ENCODE results near the gene IPPK. TPM values are rescaled to one million over a fixed set of nuclear protein-coding genes. Genes with fewer than 3 reads are reported as not detected.

The IPPK gene
- total and polyA plus RNA-seq, 2 donors (not counting 1 experiment from before 2014, with no cell fraction given): 6.8 to 8.7 TPM

DNA sequence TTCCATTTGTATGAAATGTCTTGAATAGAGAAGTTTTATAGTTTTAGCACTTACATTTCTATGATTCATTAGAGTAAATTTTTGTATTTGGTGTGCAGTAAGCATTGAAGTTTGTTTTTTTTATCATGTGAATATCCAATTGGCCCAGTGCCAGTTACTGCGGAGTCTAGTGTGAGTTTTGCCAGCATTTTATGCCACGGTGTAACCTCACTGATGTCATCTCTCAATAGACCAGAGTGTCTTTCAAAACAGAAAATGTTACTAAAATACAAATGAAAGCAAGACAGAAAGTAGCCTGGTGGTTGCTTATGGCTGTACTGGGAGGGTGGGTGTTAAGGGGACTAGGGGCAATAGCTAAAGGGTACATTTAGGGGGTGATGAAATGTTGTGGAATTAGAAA, 62.8 kb downstream of the IPPK start:
- TF ChIP-seq EZH2 (IDR thresholded peaks at IDR 0.05; ENCODE audit: borderline replicate concordance, insufficient read depth, low read depth, low read length, poor library complexity, severe bottlenecking): no peak
- TF ChIP-seq, protein P1, sequence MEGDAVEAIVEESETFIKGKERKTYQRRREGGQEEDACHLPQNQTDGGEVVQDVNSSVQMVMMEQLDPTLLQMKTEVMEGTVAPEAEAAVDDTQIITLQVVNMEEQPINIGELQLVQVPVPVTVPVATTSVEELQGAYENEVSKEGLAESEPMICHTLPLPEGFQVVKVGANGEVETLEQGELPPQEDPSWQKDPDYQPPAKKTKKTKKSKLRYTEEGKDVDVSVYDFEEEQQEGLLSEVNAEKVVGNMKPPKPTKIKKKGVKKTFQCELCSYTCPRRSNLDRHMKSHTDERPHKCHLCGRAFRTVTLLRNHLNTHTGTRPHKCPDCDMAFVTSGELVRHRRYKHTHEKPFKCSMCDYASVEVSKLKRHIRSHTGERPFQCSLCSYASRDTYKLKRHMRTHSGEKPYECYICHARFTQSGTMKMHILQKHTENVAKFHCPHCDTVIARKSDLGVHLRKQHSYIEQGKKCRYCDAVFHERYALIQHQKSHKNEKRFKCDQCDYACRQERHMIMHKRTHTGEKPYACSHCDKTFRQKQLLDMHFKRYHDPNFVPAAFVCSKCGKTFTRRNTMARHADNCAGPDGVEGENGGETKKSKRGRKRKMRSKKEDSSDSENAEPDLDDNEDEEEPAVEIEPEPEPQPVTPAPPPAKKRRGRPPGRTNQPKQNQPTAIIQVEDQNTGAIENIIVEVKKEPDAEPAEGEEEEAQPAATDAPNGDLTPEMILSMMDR (IDR thresholded peaks at IDR 0.05): no peak
- no peak for ATAC-seq (ENCODE audit: low read depth)
- Mint-ChIP-seq H3K27me3 (no peaks in the 10 kb centered on the region), H3K9me3 (ENCODE audit: insufficient read depth) (peaks cover 6% of the 10 kb centered on the region), H3K4me1 (no peaks in the 10 kb centered on the region), H3K27ac (no peak overlapping the region), H3K4me3 (no peak overlapping the region)
- H3K79me2 ChIP-seq (ENCODE audit: control insufficient read depth, insufficient read depth, low read length): no peaks in the 10 kb centered on the region
- H3K27ac ChIP-seq (ENCODE audit: low read length in 2 of 2): no peak overlapping the region
- H3K4me2 ChIP-seq (replicated peaks; ENCODE audit: low read depth, low read length, poor library complexity, severe bottlenecking): no peak overlapping the region
- intact Hi-C loops (cut with micrococcal nuclease): no loop called here
- H2AFZ ChIP-seq (ENCODE audit: insufficient read depth, low read depth, low read length, poor library complexity, severe bottlenecking): no peak overlapping the region
- peaks cover 0 to 25% (median 3%) of the 10 kb centered on the region in 3 donors for H3K9me3 ChIP-seq (ENCODE audit: control extremely low read depth in 1 of 3, control insufficient read depth in 2 of 3, insufficient read depth in 1 of 3, low read length in 2 of 3)
- ChIA-PET POLR2A (no interaction called here), CTCF (no interaction called here)
- no peaks in the 10 kb centered on the region for H3K27me3 ChIP-seq (replicated peaks in 1 of 4; ENCODE audit: control extremely low read depth in 1 of 4, control insufficient read depth in 3 of 4, insufficient read depth in 4 of 4, low read length in 3 of 4)
- no peaks in the 10 kb centered on the region for H3K4me1 ChIP-seq (ENCODE audit: control insufficient read depth in 2 of 2, insufficient read depth in 2 of 2, low read length in 2 of 2)
- H3K9ac ChIP-seq (ENCODE audit: low read length): no peak overlapping the region
- peaks cover 0 to 5% of the 10 kb centered on the region in 2 experiments for H3K36me3 ChIP-seq (replicated peaks in 1 of 2; ENCODE audit: control extremely low read depth in 1 of 2, control insufficient read depth in 1 of 2, extremely low read depth in 1 of 2, insufficient read depth in 2 of 2, low read length in 1 of 2)
- no CpG with 5 or more reads among the region's 2 CpGs for WGBS (ENCODE audit: insufficient coverage)
- no peaks in the 10 kb centered on the region for H4K20me1 ChIP-seq (ENCODE audit: control insufficient read depth, insufficient read depth, low read length, poor library complexity, severe bottlenecking)
- DNase-seq: no peak
- H3K4me3 ChIP-seq (ENCODE audit: control extremely low read depth in 1 of 5, extremely low read depth in 1 of 5, insufficient read depth in 1 of 5, low read depth in 2 of 5, low read length in 4 of 5): no peak overlapping the region

DNA sequence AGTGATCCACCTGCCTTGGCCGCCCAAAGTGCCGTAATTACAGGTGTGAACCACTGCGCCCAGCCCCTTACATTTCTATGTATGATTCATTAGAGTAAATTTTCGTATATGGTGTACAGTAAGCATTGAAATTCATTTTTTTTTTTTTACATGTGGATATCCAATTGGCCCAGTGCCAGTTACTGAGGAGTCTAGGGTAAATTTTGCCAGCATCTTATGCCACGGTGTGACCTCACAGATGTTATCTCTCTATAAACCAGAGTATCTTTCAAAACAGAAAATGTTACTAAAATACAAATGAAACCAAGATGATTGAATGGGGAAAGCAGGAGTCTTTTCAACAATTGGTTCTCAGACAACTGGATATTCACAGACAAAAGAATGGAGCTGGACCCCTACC, 64.7 kb downstream of the IPPK start:
- ChIA-PET POLR2A (no interaction called here), CTCF (interaction anchor here (0.7 kb wide), 1 partner anchor 467 kb away, joined by 3 read pairs; no protein-coding TSS in a partner anchor)
- WGBS (ENCODE audit: insufficient coverage): 95% methylated on average over 4 of the region's 5 CpGs
- H3K4me1 ChIP-seq (ENCODE audit: control insufficient read depth in 2 of 2, insufficient read depth in 2 of 2, low read length in 2 of 2): no peaks in the 10 kb centered on the region
- intact Hi-C loops (cut with micrococcal nuclease): no loop called here
- no peak overlapping the region for H3K9ac ChIP-seq (ENCODE audit: low read length)
- no peak for DNase-seq
- H3K4me2 ChIP-seq (replicated peaks; ENCODE audit: low read depth, low read length, poor library complexity, severe bottlenecking): no peak overlapping the region
- H3K36me3 ChIP-seq (replicated peaks in 1 of 2; ENCODE audit: control extremely low read depth in 1 of 2, control insufficient read depth in 1 of 2, extremely low read depth in 1 of 2, insufficient read depth in 2 of 2, low read length in 1 of 2): no peaks in the 10 kb centered on the region
- H3K79me2 ChIP-seq (ENCODE audit: control insufficient read depth, insufficient read depth, low read length): no peaks in the 10 kb centered on the region
- no peak overlapping the region for H2AFZ ChIP-seq (ENCODE audit: insufficient read depth, low read depth, low read length, poor library complexity, severe bottlenecking)
- H3K4me3 Mint-ChIP-seq: no peak overlapping the region
- TF ChIP-seq, protein P1 (IDR thresholded peaks at IDR 0.05): no peak
- TF ChIP-seq EZH2 (IDR thresholded peaks at IDR 0.05; ENCODE audit: borderline replicate concordance, insufficient read depth, low read depth, low read length, poor library complexity, severe bottlenecking): no peak
- no peaks in the 10 kb centered on the region for H3K27me3 ChIP-seq (replicated peaks in 1 of 4; ENCODE audit: control extremely low read depth in 1 of 4, control insufficient read depth in 3 of 4, insufficient read depth in 4 of 4, low read length in 3 of 4)
- no peaks in the 10 kb centered on the region for H3K27me3 Mint-ChIP-seq
- no peak overlapping the region for H3K4me3 ChIP-seq (ENCODE audit: control extremely low read depth in 1 of 5, extremely low read depth in 1 of 5, insufficient read depth in 1 of 5, low read depth in 2 of 5, low read length in 4 of 5)
- ATAC-seq (ENCODE audit: low read depth): no peak
- peaks cover 6% of the 10 kb centered on the region for H3K9me3 Mint-ChIP-seq (ENCODE audit: insufficient read depth)
- no peaks in the 10 kb centered on the region for H4K20me1 ChIP-seq (ENCODE audit: control insufficient read depth, insufficient read depth, low read length, poor library complexity, severe bottlenecking)
- H3K4me1 Mint-ChIP-seq: no peaks in the 10 kb centered on the region
- peaks cover 0 to 25% (median 3%) of the 10 kb centered on the region in 3 donors for H3K9me3 ChIP-seq (ENCODE audit: control extremely low read depth in 1 of 3, control insufficient read depth in 2 of 3, insufficient read depth in 1 of 3, low read length in 2 of 3)
- H3K27ac ChIP-seq (ENCODE audit: low read length in 2 of 2): no peak overlapping the region
- H3K27ac Mint-ChIP-seq: no peak overlapping the region
